HCEC 1CT (cell line): ENCODE results near the gene SPN.
A peak's percentile ranks its signal among the peaks of the same experiment; 100 is the strongest.
"Not testable (repeated sequence)": the region's sequence is repeated elsewhere in the genome, so short reads cannot be mapped to it uniquely, and the experiment has no call there.

ENCODE experiments used
- DNase-seq: peaks from one replicate; pipeline ENCODE4 v3.0.0-alpha.2; 2017

The SPN gene

DNA sequence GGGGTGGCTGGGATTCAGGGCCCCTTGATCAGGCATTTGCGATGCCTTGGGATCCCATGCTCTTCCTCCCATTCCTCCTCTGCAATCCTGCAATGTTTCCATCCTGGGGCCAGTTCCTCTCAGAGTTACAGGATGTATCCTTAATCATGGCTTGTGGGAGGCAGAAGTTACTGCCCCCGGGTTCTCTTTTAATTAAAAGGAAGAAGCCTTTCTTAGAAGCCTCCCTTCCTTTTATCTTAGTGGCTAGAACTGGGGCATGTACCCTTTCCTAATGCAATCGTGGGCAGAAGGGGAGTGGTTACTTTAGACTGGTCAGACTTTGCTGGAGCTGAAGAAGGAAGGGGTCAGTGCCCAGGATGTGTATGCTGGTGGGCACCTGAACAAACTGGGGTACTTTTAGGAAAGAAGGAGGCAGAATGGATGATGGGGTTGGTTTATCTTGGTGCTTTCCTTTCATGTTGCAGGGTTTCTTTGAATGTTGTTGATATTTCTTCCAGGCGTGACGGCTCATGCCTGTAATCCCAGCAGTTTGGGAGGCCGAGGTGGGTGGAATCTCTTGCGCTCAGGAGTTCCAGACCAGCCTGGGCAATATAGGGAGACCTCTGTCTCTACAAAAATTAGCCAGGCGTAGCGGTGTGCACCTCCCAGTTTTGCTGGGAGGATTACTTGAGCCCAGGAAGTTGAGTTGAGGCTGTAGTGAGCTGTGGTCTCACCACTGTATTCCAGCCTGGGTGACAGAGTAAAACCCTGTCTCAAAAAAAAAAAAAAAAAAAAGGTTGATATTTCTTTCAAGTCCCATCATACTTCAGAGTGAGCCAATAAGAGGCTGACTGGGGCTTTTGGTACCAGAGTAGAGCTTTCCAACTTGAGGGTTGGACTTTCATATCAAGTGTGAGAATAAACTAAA lies 13.2 kb upstream of the SPN start:
- no peak for DNase-seq

DNA sequence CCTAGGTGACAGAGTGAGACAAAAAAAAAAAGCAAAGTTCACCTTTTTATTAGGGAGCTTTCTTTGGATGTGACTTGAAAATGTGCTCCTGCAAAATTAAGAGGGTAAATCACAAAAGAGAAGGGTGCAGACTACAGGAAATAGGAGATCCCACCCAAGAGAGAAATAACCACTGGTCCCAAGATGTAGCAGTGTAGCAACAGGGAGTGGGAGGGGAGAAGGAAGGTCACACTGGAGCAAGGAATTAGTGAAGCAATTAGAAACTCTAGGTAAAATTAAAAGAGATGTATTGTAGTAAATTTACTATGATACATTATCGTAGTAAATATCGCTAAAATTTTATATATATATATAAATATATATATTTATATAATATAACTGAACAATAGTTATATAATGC lies 12.3 kb upstream of the SPN start:
- DNase-seq: no peak

DNA sequence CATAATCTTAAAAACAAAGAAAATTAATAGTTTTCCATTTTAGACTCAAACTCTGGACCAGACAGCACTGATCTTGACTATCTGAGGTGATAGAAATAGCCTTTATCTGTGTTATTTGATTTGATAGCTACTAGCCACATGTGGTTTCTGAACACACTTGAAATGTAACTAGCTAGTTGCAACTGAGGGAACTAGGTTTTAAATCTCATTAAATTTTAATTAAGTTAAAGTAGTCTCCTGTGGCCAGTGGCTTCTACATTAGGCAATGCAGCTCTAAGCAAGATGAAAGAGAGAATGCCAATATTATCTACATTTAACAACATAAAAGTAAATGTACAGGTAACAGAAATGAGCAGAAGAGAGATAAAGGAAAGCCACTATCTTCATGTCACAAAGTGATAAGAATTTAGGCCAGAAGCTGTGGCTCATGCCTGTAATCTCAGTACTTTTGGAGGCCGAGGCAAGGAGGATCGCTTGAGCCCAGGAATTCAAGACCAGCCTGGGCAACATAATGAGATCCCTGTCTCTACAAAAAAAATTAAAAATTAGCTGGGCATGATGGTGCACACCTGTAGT lies 11.2 kb upstream of the SPN start:
- no peak for DNase-seq

DNA sequence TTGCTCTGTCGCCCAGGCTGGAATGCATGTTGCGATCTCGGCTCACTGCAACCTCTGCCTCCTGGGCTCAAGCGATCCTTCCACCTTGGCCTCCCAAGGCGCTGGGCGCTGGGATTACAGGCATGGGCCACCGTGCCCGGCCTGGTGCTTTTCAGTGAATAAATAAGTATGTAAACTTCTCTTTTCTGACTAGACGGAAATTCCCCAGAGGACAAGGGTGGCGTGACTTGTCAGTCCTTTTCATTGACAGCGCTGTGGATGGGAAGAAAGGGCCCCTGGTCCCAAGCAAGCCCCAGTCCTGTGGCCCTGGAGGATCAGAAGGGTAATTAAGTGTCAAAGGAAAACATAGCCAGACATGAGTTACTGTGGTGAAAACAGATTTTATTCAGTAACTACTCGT lies 9.6 kb upstream of the SPN start:
- no peak for DNase-seq

DNA sequence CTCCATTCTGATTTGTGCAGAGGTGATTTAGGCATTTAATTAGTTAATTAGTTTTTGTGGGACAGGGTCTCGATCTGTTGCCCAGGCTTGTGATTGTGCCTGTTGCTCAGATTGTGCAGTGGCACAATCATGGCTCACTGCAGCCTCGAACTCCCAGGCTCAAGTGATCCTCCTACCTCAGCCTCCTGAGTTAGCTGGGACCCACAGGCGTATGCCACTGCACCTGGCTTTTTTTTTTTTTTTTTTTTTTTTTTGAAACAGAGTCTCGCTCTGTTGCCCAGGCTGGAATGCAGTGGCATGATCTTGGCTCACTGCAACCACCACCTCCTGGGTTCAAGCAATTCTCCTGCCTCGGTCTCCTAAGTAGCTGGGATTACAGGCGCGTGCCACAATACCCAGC lies 9.2 kb upstream of the SPN start:
- not testable (repeated sequence) for DNase-seq

DNA sequence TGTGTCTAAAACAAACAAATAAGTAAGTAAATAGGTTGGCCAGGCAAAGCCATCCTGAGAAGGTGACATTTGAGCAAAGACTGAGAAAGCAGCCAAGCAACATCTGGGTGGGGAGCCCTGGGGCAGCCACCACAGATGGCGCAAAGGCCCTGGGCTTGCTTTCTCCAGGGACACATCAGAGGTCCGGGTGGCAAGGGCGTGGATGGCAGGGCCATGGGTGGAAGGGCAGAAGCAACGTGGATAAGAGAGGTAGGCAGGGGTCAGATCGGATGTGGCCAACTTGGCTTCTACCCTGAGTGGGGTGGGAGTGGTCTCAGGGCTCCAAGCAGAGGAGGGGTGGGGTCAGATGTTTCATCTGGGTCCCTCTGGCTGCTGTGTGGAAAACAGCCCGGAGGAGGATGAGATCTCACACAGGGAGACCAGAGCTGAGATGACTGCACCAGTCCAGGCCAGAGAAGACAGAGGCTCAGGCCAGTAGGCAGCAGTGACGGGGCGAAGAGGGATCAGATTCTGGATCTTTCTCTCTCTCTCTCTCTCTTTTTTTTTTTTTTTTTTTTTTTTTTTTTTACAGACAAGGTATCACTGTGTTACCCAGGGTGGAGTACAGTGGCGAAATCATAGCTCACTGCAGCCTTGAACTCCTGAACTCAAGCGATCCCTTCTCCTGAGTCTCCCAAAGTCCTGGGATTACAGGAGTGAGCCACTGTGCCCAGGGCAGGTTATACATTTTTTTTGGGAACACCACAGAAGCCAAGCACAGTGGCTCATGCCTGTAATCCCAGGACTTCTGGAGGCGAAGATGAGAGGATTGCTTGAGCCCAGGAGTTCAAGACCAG lies 6.1 kb upstream of the SPN start:
- DNase-seq: no peak

DNA sequence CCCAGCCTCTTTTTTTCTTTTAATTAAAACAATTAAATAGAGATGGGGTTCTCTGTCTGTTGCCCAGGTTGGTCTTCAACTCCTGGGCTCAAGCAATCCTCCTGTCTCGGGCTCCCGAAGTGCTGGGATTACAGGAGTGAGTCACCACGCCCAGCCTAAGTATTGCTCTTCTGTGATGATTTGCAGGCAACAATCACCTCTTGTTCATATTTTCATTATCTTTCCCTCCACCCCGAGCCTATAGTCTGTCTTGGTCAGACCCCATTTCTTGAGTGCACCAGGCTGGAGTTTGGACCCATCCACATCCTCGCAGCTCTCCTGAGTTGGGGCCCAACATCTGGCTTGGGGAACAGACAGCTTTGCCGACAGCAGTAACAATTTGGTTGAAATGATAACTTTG lies 4.3 kb upstream of the SPN start:
- no peak for DNase-seq

DNA sequence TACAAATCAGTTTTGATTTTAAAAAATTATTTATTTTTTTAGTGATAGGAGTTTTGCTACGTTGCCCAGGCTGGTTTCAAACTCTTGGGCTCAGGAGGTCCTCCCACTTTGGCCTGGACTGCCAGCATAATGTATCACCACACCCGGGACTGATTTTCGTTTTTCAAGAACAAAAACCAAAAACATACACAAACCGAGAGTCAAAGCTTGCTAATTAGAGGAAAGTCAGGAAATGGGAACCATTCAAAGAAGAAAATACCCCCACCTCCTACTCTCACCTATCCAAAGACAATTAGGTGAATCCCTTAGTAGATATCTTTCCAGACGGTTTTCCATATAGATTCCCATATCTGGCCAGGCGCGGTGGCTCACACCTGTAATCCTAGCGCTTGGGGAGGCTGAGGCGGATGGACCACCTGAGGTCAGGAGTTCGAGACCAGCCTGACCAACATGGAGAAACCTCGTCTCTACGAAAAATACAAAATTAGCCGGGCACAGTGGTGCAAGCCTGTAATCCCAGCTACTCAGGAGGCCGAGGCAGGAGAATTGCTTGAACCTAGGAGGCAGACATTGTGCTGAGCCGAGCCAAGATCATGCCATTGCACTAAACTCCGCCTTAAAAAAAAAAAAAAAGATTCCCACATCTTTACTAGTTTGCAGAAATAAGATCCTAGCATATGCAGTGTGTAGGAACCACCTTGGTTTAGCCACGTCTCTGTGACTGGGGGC lies 883 bp upstream of the SPN start:
- no peak for DNase-seq

DNA sequence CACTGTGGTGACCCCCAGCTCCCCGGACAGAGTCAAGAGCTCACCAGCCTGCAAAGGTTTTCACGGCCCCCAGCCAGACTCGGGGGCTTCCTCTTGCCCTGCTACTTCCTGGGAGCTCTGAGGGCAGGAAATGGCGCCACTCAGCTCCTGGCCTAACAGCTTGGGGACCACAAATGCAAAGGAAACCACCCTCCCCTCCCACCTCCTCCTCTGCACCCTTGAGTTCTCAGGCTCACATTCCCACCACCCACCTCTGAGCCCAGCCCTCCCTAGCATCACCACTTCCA lies 375 bp upstream of the SPN start:
- DNase-seq: no peak

DNA sequence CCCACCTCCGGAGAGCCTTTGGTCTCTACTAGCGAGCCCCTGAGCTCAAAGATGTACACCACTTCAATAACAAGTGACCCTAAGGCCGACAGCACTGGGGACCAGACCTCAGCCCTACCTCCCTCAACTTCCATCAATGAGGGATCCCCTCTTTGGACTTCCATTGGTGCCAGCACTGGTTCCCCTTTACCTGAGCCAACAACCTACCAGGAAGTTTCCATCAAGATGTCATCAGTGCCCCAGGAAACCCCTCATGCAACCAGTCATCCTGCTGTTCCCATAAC lies 702 bp downstream of the SPN start:
- no peak for DNase-seq

DNA sequence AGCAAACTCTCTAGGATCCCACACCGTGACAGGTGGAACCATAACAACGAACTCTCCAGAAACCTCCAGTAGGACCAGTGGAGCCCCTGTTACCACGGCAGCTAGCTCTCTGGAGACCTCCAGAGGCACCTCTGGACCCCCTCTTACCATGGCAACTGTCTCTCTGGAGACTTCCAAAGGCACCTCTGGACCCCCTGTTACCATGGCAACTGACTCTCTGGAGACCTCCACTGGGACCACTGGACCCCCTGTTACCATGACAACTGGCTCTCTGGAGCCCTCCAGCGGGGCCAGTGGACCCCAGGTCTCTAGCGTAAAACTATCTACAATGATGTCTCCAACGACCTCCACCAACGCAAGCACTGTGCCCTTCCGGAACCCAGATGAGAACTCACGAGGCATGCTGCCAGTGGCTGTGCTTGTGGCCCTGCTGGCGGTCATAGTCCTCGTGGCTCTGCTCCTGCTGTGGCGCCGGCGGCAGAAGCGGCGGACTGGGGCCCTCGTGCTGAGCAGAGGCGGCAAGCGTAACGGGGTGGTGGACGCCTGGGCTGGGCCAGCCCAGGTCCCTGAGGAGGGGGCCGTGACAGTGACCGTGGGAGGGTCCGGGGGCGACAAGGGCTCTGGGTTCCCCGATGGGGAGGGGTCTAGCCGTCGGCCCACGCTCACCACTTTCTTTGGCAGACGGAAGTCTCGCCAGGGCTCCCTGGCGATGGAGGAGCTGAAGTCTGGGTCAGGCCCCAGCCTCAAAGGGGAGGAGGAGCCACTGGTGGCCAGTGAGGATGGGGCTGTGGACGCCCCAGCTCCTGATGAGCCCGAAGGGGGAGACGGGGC lies 1.3 kb downstream of the SPN start:
- DNase-seq: no peak

DNA sequence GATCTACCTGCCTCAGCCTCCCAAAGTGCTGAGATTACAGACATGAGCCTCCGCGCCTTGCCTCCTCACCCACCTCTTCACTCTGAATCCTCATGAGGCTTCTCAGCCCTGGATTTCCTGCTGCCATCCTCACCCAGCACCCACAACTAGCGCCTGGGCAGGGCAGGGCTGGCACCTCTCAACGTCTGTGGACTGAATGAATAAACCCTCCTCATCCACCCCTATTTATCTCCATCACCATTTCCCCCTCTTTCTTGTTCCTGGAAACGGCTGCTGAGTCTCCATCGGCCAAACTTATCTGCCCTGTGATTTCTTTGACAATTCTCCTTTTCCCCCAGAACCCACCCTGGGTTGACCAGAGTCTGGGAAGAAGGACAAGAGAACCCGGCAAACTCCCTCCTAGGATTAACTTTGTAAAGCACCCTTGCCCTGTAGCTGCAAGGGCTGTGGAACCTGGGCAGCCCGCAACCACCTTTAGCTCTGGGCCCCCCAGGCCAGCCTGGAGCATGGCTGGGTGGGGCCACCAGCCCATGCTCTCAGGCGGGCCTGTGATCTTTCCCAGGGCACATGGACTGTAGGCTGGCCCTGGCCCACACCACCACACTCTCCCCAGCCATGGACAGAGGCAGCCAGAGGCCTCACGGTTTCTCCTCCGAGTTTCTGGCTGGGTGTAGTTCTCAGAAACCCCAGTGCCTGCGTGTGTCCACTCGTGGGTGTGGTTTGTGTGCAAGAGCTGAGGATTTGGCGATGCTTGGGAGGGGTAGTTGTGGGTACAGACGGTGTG lies 2.4 kb downstream of the SPN start:
- DNase-seq: no peak

DNA sequence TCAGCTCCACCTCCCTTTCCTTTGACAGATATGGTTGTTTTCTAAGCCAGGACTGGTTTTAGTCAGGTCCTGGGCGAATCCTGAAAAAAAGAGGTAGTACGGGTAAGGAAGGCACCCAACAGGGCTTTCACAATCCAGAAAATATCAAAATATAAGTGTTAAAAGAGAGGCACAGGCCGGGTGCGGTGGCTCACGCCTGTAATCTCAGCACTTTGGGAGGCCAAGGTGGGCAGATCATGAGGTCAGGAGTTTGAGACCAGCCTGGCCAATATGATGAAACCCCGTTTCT lies 4.2 kb downstream of the SPN start:
- DNase-seq: not testable (repeated sequence)

DNA sequence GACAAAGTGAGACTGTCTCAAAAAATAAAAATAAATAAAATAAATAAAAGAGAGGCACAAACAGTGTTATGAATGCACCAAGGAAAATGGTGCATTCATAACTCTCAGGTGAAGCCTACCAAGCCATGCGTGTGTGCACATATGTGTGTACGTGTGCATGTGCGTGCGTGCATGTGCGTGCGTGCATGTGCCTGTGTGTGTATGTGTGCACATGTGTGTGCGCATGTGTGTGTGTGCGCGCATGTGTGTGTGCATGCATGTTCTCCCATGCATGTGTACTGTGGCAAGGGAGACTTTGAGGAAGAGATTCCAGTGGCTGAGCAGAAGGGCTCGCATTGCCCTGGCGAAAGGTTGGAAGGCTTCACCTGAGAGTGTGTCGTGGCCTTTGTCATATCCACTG lies 4.7 kb downstream of the SPN start:
- DNase-seq: no peak

DNA sequence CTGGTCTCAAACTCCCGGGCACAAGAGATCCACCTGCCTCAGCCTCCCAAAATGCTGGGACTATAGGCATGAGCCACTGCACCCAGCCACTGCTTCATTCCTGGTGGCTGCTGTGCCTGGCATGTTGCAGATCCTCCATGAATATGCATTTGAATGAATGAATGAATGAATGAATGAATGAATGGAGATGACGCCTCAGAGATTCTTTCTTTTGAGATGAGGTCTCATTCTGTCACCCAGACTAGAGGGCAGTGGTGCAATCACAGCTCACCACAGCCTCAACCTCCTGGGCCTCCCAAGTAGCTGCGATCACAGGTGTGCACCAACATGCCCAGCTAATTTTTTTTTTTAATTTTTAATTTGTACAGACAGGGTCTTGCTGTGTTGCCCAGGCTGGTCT lies 5.2 kb downstream of the SPN start:
- no peak for DNase-seq

DNA sequence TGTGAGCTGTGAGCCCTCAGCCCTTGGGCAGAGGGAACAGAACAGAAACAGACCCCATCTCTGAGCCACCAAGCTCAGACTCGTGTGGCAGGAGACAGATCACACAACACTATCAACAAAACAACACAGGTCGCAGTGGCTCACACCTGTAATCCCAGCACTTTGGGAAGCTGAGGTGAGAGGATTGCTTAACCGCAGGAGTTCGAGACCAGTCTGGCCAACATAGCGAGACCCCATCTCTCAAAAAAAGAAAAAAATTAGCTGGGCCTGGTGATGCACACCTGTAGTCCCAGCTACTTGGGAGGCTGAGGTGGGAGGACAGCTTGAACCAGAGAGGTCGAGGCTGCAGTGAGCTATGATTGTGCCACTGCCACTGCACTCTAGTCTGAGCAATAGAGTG lies 10.5 kb downstream of the SPN start:
- no peak for DNase-seq

DNA sequence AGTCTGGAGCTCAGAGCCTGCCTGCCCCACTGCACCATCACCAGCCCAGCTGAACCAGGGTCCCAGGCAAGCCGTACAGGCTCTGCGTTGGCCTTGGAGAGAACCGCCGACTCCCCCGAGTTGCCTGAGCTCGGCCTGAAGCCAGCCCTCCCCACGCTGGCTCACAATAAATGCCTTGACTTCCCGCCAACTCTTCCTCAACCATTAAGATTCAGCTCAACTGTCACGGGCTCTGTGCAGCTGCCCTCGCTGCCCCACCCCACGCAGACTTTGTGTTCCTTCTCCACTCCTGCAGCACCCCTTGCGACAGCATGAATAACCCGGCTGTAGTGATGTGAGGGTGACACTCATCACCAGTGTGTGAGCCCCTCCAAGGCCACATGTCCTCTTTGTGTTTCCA lies 11.1 kb downstream of the SPN start:
- no peak for DNase-seq

DNA sequence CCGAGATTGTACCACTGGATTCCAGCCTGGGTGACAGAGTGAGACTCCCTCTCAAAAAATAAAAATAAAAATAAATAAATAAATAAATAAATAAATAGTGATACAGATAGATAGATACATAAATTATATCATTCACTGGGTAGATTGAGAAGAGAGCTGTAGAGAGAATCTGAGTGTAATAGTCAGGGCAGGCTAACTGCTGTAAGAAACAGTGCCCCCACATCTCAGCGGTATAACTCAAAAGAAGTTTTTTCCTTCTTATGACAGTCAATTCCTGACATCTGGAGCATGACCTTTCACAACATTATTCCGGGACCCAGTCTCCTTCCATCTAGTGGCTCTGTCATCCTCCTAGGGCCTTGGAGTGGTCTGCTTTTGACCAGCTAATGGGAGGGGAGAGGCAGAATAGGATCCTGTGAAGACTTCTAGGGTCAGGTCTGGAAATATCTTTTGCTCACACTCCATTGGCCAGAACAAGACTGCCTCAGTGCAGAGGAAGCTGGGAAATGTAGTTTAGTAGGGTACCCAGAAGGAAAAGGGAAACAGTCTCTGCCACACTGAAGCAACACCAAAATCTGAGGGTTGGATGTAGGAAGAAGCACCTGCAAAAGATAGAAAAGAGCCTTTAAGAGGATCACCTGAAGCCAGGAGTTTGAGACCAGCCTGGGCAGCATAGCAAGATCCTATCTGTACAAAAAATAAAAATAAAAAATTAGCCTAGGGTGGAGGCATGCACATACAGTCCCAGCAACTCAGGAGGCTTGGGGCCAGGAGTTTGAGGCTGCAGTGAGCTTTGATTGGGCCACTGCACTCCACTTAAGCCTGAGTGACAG lies 13.0 kb downstream of the SPN start:
- peak; percentile 23 for DNase-seq

DNA sequence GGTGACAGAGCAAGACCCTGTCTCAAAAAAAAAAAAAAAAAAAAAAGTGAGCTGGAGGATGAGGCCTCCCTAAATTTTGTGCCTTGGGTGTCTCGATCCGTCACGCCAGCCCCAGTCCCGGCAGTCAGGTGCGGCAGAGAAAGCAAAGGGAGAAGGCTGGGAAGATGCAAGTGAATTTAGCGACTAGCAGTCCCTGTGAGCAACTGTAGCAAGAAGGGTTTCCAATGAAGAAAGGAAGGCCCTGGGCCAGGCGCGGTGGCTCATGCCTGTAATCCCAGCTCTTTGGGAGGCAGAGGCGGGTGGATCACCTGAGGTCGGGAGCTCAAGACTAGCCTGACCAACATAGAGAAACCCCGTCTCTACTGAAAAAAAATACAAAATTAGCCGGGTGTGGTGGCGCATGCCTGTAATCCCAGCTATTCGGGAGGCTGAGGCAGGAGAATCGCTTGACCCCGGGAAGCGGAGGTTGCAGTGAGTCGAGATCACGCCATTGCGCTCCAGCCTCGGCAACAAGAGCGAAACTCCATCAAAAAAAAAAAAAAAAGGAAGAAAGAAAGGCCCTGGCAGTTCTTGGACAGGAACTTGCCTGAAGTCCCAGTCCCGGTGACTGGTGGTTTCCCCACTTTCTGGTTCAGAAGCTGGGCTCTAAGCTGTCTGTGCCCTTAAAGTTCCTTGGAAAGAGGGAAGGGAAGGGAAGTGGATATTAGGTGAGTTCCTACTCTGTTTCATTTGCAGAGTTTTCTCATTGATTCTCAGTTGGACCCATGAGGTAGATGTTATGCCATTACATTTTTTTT lies 14.1 kb downstream of the SPN start:
- DNase-seq: no peak

DNA sequence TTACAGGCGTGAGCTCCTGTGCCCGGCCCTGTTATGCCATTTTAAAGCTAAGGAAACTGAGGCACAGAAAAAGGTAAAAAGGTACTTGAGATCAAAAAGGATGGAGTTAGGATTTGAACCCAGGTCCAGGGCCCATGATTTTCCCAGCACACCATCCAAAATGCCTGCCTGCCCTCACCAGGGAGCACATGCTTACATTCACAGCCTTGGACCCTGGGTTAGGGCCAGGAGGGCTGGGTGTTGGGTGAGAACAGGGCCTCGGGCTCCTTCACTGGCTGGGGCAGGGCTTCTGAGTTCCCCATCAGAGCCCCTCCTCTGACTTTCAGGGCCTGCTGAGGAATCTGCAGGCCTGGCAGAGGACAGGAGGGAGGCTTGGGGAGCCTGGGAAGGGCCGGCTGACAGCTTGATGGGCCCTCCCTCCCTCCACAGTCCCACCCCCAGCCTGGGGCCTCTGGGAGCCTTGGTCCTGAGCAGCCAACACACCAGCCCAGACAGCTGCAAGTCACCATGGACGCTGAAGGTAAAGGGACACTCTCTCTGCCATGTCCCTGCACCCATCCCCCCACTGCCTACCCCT lies 15.7 kb downstream of the SPN start, which contains the start of gene QPRT:
Gene QPRT, plus strand, starts transcription at position 490 of the 577 bp plus-strand sequence. Its CDS starts 18 bp downstream, at position 508.
- peak; percentile 36 for DNase-seq
